Hematopoietic multipotent progenitor cell treated with erythropoietin and hydrocortisone succinate and interleukin-3 and kit ligand, for 17 days (in vitro differentiated cells): ENCODE data around the gene CDH15.
A peak's percentile ranks its signal among the peaks of the same experiment; 100 is the strongest.

Experiments
- DNase-seq: peaks from one replicate; pipeline ENCODE4 v3.0.0-alpha.2; 2015; ENCODE audit warnings: low spot score

CDH15 gene, protein sequence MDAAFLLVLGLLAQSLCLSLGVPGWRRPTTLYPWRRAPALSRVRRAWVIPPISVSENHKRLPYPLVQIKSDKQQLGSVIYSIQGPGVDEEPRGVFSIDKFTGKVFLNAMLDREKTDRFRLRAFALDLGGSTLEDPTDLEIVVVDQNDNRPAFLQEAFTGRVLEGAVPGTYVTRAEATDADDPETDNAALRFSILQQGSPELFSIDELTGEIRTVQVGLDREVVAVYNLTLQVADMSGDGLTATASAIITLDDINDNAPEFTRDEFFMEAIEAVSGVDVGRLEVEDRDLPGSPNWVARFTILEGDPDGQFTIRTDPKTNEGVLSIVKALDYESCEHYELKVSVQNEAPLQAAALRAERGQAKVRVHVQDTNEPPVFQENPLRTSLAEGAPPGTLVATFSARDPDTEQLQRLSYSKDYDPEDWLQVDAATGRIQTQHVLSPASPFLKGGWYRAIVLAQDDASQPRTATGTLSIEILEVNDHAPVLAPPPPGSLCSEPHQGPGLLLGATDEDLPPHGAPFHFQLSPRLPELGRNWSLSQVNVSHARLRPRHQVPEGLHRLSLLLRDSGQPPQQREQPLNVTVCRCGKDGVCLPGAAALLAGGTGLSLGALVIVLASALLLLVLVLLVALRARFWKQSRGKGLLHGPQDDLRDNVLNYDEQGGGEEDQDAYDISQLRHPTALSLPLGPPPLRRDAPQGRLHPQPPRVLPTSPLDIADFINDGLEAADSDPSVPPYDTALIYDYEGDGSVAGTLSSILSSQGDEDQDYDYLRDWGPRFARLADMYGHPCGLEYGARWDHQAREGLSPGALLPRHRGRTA

DNA sequence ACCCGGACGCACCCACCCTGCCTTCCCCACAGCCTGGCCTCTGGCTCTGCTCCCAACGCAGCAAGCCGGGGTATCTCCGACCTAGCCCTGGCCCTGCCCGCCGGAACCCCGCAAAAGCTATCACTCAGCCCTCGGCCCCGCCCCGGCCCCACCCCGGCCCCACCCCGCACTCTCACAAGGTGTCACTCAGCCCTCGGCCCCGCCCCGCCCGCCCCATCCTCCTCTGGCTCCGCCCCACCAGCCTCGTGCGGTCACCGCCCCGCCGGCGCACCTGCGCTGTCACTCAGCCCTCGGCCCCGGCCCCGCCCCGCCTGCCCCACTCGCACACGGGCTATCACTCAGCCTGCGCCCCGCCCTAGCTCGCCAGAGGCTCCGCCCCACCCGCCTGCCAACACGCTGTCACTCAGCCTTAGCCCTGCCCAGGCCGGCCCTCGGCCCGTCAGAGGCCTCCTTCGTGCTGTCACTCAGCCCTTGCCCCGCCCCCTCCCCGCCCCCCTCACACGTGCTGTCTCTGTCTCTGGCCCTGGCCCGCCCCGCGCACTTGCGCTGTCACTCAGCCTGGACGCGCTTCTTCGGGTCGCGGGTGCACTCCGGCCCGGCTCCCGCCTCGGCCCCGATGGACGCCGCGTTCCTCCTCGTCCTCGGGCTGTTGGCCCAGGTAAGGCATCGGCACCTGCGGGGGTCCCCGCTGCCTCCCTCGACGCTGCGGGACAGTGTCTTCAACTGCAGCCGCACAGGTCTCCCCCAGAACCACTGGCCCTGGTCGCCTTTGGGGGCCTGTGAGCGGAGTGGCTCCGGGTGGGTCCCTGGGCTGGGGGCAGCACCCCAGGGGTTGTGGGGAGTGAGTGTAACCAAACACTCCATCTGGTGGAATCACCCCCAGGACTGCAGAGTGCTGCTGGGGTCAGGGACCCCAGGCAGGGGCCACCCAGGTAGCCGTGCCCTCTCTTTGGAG lies at the start of gene CDH15:
CDH15 (plus strand) TSS at position 533 of the 955 bp plus-strand sequence; CDS start at position 617, 84 bp downstream.
- DNase-seq, result peak; percentile 90

GRCh38 chr16:89122322-89122851 lies 49.2 kb upstream of the CDH15 start:
- DNase-seq, result no peak

DNA sequence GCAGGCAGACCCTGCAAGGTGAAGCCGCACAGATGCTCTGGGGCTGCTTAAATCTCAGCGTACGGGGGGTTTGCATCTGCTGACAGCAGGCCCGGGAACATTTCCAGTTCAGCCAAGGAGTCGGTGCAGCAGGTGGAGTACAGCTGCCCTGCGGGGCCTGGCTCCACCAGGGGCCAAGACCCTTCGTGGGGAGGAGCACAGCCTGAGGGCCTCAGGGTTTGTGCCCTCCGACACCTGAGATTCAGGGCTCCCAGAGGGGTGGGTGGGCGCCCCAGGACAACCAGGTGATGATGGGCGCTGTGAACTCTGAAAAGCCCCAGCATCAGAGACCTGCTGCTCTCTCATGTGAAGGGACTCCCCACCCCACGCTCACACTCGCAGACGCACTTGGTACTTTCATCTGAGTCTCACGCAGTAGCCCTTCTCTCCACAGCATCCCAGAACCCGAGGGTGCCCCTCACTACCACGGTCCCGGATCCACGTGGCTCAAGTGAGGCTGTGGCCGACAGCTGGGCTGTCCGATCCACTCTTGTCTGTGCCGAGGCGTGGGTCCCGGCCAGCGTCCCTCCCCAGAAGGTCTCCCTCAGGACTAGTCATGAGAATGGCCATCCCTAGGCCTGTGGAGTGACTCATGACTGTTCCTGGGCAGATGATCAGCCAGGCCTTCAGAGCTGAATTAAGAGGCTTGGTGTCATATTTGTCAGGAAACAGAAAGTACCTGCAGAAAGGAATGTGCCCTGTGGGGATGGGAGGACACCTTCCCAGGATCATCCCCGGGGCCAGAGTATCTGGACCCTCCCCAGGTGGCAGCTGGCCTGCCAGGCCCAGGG lies 48.3 kb upstream of the CDH15 start:
- no peak for DNase-seq

DNA sequence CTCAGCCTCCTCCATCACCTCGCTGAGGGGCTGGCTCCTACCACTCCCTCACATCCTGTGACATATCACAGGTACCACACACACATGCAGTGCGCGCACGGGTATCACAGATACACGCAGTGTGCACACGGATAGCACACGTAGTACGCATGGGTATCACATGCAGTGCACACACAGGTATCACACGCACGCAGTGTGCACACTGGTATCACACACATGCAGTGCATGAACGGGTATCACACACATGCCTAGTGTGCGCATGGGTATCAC lies 47.8 kb upstream of the CDH15 start:
- DNase-seq, result no peak

- no peak for DNase-seq
Observed at GRCh38 chr16:89129378-89129777, 42.2 kb upstream of the CDH15 start.

- DNase-seq, result no peak
Observed at GRCh38 chr16:89130448-89130847, 41.1 kb upstream of the CDH15 start.

GRCh38 chr16:89131783-89132182 lies 39.8 kb upstream of the CDH15 start:
- no peak for DNase-seq

DNA sequence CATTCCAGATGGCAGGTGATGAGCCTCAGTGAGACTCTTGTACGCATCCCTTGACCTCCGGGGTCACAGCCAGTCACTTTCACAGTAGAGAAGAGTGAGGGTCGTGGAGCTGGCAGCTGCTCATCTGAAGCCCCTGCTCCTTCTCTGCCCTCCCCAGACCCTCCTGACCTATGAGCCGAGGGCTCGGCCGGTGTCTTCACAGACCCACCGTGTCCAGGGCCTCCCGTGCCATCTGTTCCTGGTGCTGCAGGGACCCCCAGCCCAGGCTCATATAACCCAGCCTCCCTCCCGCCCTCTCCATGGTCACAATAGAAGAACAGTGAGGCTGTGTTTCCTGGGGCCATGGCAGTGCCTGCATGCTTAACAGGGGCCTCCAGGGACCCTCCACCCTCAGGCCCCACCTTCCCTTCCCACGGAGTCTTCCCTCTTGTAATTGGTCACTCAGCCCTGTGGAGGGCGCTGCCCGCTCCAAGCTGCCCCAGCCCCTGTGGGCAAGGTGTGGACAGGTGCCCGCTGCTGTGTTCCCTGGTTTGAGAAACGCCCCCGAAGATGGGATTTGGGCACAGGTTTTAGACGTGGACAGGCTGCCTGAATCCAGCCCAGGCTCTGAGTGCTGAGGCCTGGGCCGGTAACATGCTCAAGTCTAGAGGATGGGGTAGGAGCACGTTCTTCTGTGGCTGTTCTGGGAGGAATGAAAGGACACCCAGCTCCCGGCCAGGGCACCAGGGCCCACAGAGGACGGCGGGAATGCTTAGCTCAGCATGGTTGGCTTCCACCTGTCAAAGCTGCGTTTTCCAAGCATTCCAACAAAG lies 39.1 kb upstream of the CDH15 start:
- no peak for DNase-seq

DNA sequence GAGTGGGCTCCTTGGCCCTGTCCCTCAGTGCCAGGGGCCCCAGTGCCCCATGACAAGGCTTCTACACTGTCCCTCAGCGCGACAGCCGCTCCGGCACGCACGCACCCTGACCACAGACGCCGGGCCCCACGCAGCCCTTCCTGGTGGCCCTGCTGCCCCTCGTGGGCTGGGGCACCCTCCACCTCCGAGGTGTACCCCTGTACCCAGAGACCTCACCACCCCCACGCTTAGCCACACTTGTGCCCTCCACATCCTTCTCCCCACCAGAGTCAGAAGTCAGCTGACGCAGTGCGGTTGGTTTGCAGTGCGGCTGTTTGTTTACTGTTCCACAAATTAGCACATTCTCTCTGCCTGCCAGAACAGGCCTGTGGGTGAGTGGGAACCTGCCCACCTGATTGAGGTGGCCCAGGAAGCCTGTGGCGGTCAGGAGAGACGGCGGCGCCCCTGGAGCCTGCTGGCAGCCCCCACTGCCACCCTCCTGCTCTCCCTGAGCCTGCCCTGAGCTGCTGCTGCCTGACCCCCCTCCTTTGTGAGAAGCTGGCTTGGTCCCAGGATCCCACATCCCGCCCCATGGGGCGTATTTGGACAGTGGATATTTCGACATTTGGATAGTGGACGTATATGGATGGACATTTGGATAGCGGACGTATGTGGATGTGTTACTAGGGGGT lies 38.0 kb upstream of the CDH15 start:
- DNase-seq, result no peak

DNA sequence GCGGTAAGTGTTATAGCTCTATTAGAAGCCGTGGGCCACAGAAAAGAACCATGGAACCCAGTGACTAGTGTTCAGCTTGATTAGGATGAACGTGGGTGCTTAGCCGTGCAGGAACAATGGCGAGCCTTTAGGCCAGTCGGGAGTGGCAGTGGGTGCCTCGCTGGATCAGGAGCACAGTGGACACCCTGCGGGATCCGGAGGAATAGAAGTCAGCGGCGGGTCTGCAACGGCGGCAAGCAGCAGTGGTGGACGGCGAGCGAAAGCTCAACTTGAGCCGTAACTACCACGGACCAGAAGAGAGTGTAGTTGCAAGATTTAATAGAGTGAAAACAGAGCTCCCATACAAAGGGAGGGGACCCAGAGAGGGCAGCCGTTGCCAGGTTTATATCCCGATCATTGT lies 37.3 kb upstream of the CDH15 start:
- DNase-seq, result no peak

DNA sequence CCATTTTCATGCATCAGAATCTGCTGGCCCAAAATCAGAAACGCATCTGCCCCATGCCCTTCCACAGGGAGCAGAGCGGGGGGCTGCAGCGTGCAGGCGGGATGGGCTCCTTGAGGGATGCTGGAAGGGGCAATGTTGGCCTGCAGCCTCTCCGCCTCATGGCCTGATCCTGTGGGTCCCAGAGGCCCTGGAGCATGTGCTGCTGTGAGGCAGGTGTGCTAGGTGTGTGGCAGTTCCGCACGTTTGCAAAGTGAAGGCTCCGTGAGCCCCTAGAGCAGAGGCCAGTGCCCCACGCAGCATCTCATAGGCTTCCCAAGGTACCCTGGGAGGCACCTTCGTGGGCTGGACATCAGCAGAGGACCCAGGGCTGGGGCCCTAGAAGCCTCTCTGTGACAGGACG lies 36.4 kb upstream of the CDH15 start:
- DNase-seq, result no peak

- no peak for DNase-seq
Observed at GRCh38 chr16:89135971-89136765, 35.4 kb upstream of the CDH15 start.

GRCh38 chr16:89136931-89137330 lies 34.6 kb upstream of the CDH15 start:
- no peak for DNase-seq

GRCh38 chr16:89137666-89138512 lies 33.7 kb upstream of the CDH15 start:
- no peak for DNase-seq

DNA sequence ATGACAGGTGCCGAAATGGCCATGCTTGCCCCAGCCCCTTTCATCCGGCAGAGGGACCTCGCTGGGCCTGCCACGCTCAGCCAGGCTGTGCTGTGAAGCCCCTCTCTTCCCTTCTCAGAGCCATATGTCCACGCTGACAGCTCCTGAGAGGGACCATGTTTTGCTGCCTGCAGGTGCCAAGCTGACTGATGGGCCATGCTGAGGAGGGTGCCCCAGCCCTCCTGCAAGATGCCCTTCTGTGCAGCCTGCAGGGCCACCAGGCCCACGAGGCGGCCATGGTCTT lies 33.1 kb upstream of the CDH15 start:
- DNase-seq, result no peak

DNA sequence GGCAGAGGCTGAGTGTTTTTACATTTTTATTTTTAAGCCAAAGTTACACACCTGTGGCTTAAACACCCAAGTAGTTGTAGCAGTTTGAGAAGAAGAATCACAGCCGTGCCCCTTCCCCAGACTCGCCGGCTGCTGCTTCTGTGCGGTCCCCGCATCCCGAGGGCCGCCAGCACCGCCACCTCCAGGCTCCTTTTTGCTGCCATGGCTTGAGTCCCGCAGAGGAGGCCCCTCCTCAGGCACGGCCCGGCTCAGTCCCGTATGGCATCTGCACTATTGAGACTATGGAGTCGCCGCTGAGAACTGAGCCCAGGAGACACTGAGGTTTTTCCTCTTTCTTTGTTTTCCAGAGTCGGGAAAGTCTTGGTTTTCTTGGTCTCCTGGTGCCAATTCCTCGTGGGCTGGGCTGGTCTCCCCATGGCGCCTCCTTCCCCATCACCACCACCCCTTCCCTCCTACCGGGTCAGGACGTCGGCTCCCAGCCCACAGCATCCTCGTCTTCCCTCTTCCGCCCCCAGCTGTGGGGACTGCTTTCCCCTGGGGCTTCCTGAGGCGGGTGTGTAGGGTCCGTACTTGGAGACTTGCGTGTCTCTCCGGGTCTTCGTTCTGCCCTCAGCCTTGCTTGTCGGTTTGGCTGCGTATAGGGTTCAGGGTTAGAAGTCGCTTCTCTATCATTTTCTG lies 32.6 kb upstream of the CDH15 start:
- no peak for DNase-seq

GRCh38 chr16:89139907-89140361 lies 31.6 kb upstream of the CDH15 start:
- no peak for DNase-seq

DNA sequence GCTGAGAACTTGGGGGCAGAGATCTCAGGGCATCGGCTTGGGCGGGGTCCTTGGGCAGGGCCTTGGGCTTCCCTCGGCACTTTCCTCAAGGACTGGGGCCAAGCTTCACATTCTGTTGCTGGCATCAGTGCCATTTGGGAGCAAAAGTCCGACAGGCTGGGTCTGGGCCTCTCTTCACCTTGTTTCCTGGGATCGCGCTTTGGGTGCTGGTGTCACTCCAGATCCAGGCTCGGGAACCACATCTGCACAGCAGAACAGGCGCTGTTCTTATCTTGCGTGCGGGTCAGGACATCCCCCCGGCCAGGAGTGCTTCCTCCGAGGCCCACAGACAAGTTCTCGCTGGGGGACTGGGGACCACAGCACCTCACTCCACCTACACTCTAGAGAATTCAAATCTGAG lies 31.1 kb upstream of the CDH15 start:
- DNase-seq, result no peak
